WERI-Rb-1 (cell line): ENCODE results near the gene NUP133.

Experiments
- DNase-seq: peaks from one replicate; pipeline ENCODE4 v3.0.0-alpha.2; 2020
- H3K27ac ChIP-seq: fragments of 250-450 bp; sonication (Bioruptor Pico); 2 replicates; pipeline ENCODE4 v1.5.1; 2020; ENCODE audit warnings: mild to moderate bottlenecking, moderate library complexity
- H3K27me3 ChIP-seq: fragments of 250-450 bp; sonication (Bioruptor Pico); 2 replicates; pipeline ENCODE4 v1.5.1; 2021; ENCODE audit warnings: mild to moderate bottlenecking, low read depth, moderate library complexity; ENCODE audit not compliant: insufficient read depth, severe bottlenecking
- H3K36me3 ChIP-seq: fragments of 250-450 bp; sonication (Bioruptor Pico); 2 replicates; pipeline ENCODE4 v1.5.1; 2020; ENCODE audit warnings: mild to moderate bottlenecking, moderate library complexity
- H3K4me3 ChIP-seq: 2 replicates; pipeline ENCODE4 v1.5.1; 2011; ENCODE audit warnings: low read depth, mild to moderate bottlenecking, control low read depth, low read length
- H3K9me3 ChIP-seq: fragments of 250-450 bp; sonication (Bioruptor Pico); 2 replicates; pipeline ENCODE4 v1.5.1; 2021; ENCODE audit warnings: mild to moderate bottlenecking, moderate library complexity; ENCODE audit not compliant: severe bottlenecking
- CTCF ChIP-seq: IDR thresholded peaks from 2 replicates; pipeline ENCODE4 v1.5.1; 2011; ENCODE audit warnings: low read depth, mild to moderate bottlenecking, control low read depth, inconsistent platforms, low read length

NUP133 gene

GRCh38 chr1:229454056-229454455 lies 54.1 kb downstream of the NUP133 start:
- Histone ChIP-seq H3K36me3 (no peaks in the 10 kb centered on the region), H3K9me3 (no peaks in the 10 kb centered on the region), H3K27ac (no peak overlapping the region), H3K27me3 (no peaks in the 10 kb centered on the region), H3K4me3 (no peak overlapping the region)
- TF ChIP-seq CTCF = no peak
- DNase-seq = no peak

DNA sequence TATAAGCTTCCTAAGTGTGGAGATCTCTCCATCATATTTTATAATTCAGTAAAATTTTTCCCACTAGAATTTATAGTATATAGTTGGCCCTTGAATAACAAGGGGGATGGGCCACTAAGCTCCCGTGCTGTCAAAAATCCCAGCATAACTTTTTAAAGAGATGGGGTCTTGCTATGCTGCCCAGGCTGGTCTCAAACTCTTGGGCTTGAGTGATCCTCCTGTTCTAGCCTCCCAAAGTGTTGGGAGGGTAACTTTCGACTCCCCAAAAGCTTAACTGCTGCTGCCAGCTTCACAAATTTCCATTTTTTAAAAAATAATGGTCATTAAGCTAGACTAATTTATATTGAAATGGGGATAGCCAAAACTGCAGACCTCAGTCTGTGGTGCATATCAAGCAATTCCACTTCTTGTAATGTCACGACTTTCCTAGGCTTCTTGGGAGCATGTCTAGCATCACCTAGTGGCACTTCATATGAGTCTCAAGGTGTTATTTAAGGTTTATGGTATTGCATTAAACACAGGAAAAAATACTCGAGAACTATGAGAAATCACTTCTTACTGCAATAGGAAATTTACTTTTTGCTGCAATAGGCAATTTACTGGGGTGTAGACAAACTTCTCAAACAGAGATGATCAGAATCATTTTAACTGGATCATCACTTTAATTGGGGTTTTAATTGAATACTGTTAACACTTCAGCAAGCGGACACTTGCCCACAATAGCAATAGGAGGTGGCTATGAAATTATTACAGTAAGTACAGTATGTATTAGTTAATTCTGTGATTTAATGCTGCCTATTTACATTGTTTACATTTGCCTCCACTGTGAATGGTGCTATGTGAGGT lies 55.0 kb downstream of the NUP133 start:
- no peak for DNase-seq
- H3K27me3 ChIP-seq = no peaks in the 10 kb centered on the region
- peak; percentile 66 for TF ChIP-seq CTCF
- no peak overlapping the region for H3K4me3 ChIP-seq
- no peak overlapping the region for H3K27ac ChIP-seq
- H3K9me3 ChIP-seq = no peaks in the 10 kb centered on the region
- no peaks in the 10 kb centered on the region for H3K36me3 ChIP-seq

- Histone ChIP-seq H3K27ac (no peak overlapping the region), H3K36me3 (no peaks in the 10 kb centered on the region), H3K4me3 (no peak overlapping the region), H3K27me3 (no peaks in the 10 kb centered on the region), H3K9me3 (no peaks in the 10 kb centered on the region)
- TF ChIP-seq CTCF = no peak
- no peak for DNase-seq
Observed at GRCh38 chr1:229448845-229449244, 59.3 kb downstream of the NUP133 start.

GRCh38 chr1:229448354-229448753 lies 59.8 kb downstream of the NUP133 start:
- Histone ChIP-seq H3K9me3 (no peaks in the 10 kb centered on the region), H3K27ac (no peak overlapping the region), H3K27me3 (no peaks in the 10 kb centered on the region), H3K4me3 (no peak overlapping the region), H3K36me3 (no peaks in the 10 kb centered on the region)
- no peak for TF ChIP-seq CTCF
- DNase-seq = no peak

GRCh38 chr1:229447809-229448252 lies 60.3 kb downstream of the NUP133 start:
- no peak for DNase-seq
- no peak for TF ChIP-seq CTCF
- Histone ChIP-seq H3K27ac (no peak overlapping the region), H3K27me3 (no peaks in the 10 kb centered on the region), H3K36me3 (no peaks in the 10 kb centered on the region), H3K9me3 (no peaks in the 10 kb centered on the region), H3K4me3 (no peak overlapping the region)

- no peaks in the 10 kb centered on the region for H3K27me3 ChIP-seq
- no peak for DNase-seq
- H3K4me3 ChIP-seq = no peak overlapping the region
- no peaks in the 10 kb centered on the region for H3K36me3 ChIP-seq
- H3K9me3 ChIP-seq = no peaks in the 10 kb centered on the region
- no peak for TF ChIP-seq CTCF
- H3K27ac ChIP-seq = no peak overlapping the region
Observed at GRCh38 chr1:229445828-229446227, 62.3 kb downstream of the NUP133 start.
